Lower lobe of right lung (tissue), 2 donors: ENCODE results near the gene CALM3. TPM values are rescaled to one million over a fixed set of nuclear protein-coding genes. Genes with fewer than 3 reads are reported as not detected.
"Not testable (repeated sequence)": the region's sequence is repeated elsewhere in the genome, so short reads cannot be mapped to it uniquely, and the experiment has no call there.

ENCODE experiments used
- ATAC-seq, 2 donors: fragments of 200-7000 bp; cut with Tn5 transposase; one replicate each; pipeline ENCODE4 v1.9.1; 2020 to 2022; ENCODE audit warnings: mild to moderate bottlenecking in 2 of 2, moderate library complexity in 2 of 2
- DNase-seq: peaks from one replicate; pipeline ENCODE4 v3.0.0-alpha.2; 2020
- H3K27ac ChIP-seq: fragments of 200-600 bp; one replicate; pipeline ENCODE4 v1.8.0; 2022
- H3K27me3 ChIP-seq: fragments of 200-600 bp; one replicate; pipeline ENCODE4 v1.8.0; 2022; ENCODE audit warnings: low read depth
- H3K36me3 ChIP-seq: fragments of 200-600 bp; one replicate; pipeline ENCODE4 v1.8.0; 2022; ENCODE audit warnings: mild to moderate bottlenecking
- H3K4me1 ChIP-seq: fragments of 200-600 bp; one replicate; pipeline ENCODE4 v1.8.0; 2022
- H3K4me3 ChIP-seq: fragments of 200-600 bp; one replicate; pipeline ENCODE4 v1.8.0; 2022; ENCODE audit warnings: mild to moderate bottlenecking
- H3K9me3 ChIP-seq: fragments of 200-600 bp; one replicate; pipeline ENCODE4 v1.8.0; 2022
- CTCF ChIP-seq: fragments of 200-600 bp; IDR thresholded peaks from one replicate; pipeline ENCODE4 v1.8.0; 2022; ENCODE audit warnings: antibody characterized with exemption, mild to moderate bottlenecking
- intact Hi-C: fragments of 100-400 bp; cut with DNase I; formaldehyde crosslinking; loops from one replicate; pipeline ENCODE4 v1.11.0; 2022
- total RNA-seq: library from RNA; stranded (reverse); fragmentation: NEBNext Ultra II Directional; extraction: Animal tissue kit (Norgen Biotek cat#: 25700); gene quantifications from one replicate; pipeline ENCODE4 v1.2.1, GENCODE V29; 2021
- donor health status: DM: no; HTN: yes; CAD: no; lungs with severe emphysema.

CALM3 gene
- total RNA-seq, 1 donor from 2014 or later = 155 TPM

DNA sequence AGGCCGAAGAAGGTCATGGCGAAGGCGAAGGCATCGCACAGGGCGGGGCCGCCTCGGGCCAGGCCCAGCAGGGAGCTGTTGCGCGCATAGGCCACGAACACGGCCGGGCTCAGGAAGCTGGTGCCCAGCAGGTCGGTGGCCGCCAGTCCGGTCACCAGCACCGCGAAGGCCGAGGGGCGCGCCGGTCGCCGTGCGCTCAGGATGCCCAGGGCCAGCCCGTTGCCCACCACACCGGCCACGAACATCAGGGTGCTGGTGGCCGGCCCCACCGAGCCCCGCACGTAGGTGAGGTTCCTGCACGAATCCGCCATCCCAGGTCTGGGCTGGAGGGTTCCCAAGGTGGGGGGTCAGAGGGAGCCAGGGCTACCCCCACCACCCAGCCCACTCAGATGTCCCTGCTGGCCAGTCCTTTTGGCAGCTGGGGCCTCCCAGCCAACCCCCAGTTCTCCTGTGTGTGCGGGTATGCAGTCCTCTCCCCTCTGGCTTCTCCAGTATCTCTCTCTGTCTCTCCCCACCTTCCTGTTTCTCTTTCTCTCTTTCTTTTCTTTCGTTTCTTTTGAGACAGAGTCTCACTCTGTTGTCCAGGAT lies 22.9 kb downstream of the CALM3 start:
- Histone ChIP-seq H3K27me3 (no peaks in the 10 kb centered on the region), H3K27ac (peak overlapping the region; percentile 61), H3K36me3 (no peaks in the 10 kb centered on the region), H3K4me1 (peaks cover 42% of the 10 kb centered on the region), H3K4me3 (peak overlapping the region; percentile 47), H3K9me3 (no peaks in the 10 kb centered on the region)
- ATAC-seq = no peak
- intact Hi-C loops = no loop called here
- DNase-seq = no peak
- no peak for TF ChIP-seq CTCF

DNA sequence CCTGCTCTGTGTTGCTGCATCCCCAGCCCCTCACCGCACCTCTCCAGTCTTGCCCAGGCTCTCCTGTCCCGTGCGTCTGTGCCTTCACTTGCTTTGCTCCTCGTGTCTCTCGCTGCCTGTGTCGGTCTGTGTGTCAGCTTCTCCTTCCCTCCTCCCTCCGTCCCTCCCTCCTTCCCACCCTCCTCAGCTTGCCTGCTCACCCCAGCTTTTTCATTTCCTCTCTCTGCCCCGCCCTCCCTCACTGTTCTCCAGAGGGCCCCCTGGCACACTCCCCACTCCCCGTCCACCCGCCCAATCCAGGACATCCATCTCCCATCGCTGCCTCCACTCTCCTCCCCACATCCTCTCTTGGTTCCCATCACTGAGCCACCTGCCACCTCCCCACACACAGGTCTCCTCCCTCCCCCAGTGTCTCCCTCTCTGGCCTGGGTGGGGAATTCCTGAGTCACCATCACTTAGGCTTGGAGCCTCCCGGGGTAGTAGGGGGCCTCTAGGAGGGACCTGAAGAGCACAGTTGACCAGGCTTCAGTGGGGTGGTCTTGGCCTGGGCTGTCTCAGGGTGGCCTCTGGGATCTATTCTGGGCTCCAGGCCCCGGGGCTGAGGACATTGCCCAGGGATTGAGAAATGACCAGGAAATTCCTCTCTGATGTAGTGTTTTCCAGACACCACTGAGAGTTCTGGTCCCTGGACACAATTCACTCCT lies 24.0 kb downstream of the CALM3 start, which contains the start of gene PTGIR:
PTGIR (minus strand) TSS at position 132 of the 704 bp plus-strand sequence. CDS start 864 bp downstream, outside the sequence.
- ATAC-seq (peak; percentile 59 to 72), DNase-seq (no peak)
- Histone ChIP-seq H3K9me3 (no peaks in the 10 kb centered on the region), H3K4me1 (peaks cover 43% of the 10 kb centered on the region), H3K36me3 (no peaks in the 10 kb centered on the region), H3K4me3 (peak within 1 kb of the TSS; percentile 47), H3K27me3 (no peaks in the 10 kb centered on the region), H3K27ac (peak within 1 kb of the TSS; percentile 61)
- TF ChIP-seq CTCF = no peak
- intact Hi-C loops = no loop called here

DNA sequence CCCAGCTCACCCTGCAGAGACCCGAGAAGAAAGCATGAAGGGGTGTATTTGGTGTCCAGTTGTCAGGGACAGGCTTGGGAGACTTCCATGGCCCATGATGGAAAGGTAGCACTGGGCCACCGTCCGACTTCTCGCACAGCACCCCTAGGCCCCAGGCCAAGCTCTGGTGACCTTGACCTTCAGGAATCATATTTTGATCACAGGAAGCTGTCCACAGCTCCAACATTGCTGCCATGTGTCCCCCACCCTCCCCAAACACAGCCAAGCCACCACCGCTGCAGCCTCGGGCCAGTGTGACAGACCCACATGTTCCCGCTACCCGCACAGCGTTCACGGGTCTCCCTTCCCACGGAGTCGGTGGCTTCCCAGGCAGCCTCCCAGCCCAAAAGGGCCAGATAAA lies 24.6 kb downstream of the CALM3 start:
- Histone ChIP-seq H3K27ac (peak overlapping the region; percentile 61), H3K27me3 (no peaks in the 10 kb centered on the region), H3K4me3 (no peak overlapping the region), H3K9me3 (no peaks in the 10 kb centered on the region), H3K4me1 (peaks cover 42% of the 10 kb centered on the region), H3K36me3 (no peaks in the 10 kb centered on the region)
- intact Hi-C loops = no loop called here
- no peak for TF ChIP-seq CTCF
- ATAC-seq (no peak), DNase-seq (no peak)

DNA sequence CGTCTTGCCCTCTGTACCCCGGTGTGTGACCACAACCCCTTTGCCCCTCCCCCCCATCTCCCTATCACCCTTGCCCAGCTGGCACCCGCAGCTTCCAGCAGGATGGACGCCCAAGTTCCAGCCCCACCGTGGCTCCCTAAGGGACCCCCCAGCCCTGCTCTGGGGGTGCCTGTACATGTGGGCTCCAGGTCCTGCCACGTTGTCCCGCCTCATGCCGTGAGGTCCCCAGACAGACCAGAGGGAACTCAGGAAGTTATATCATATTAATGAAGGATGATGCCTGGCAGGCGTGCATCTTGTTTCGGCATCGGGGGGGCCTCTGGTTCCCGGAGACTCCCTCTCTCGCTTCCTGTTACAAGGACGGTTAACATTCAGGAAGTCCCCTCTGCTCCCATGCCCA lies 25.3 kb downstream of the CALM3 start:
- no peak for TF ChIP-seq CTCF
- peak overlapping the region; percentile 61 for H3K27ac ChIP-seq
- H3K4me3 ChIP-seq = no peak overlapping the region
- DNase-seq (no peak), ATAC-seq (no peak)
- intact Hi-C loops = no loop called here
- no peaks in the 10 kb centered on the region for H3K9me3 ChIP-seq
- no peaks in the 10 kb centered on the region for H3K27me3 ChIP-seq
- no peaks in the 10 kb centered on the region for H3K36me3 ChIP-seq
- peaks cover 47% of the 10 kb centered on the region for H3K4me1 ChIP-seq

GRCh38 chr19:46628970-46629369 lies 27.8 kb downstream of the CALM3 start:
- H3K27me3 ChIP-seq, H3K9me3 ChIP-seq, intact Hi-C loops, H3K36me3 ChIP-seq, ATAC-seq, DNase-seq, H3K27ac ChIP-seq, H3K4me3 ChIP-seq: not testable (repeated sequence)
- H3K4me1 ChIP-seq = peaks cover 50% of the 10 kb centered on the region

GRCh38 chr19:46629546-46630025 lies 28.5 kb downstream of the CALM3 start:
- no peak for ATAC-seq
- no peak overlapping the region for H3K27ac ChIP-seq
- peak; percentile 53 for DNase-seq

More at GRCh38 chr19:46629546-46630025, 28.5 kb downstream of the CALM3 start:
- Histone ChIP-seq H3K4me3 (no peak overlapping the region), H3K4me1 (peaks cover 47% of the 10 kb centered on the region), H3K9me3 (no peaks in the 10 kb centered on the region), H3K36me3 (no peaks in the 10 kb centered on the region), H3K27me3 (peaks cover 6% of the 10 kb centered on the region)
- intact Hi-C loops = no loop called here
- no peak for TF ChIP-seq CTCF
